ENCODE data around the gene GMNC.
A peak's percentile ranks its signal among the peaks of the same experiment; 100 is the strongest.
"Not testable (repeated sequence)": the region's sequence is repeated elsewhere in the genome, so short reads cannot be mapped to it uniquely, and the experiment has no call there.

Gene GMNC

GRCh38 chr3:190862209-190863118, at the start of gene GMNC:
Gene GMNC (minus strand): TSS chr3:190862694. CDS start chr3:190862615, 79 bp downstream.
- peak; percentile 41 for DNase-seq

- no peak for DNase-seq
Observed at GRCh38 chr3:190911382-190911781, 48.9 kb upstream of the GMNC start.

GRCh38 chr3:190909908-190910307, 47.4 kb upstream of the GMNC start:
- DNase-seq: no peak

DNA sequence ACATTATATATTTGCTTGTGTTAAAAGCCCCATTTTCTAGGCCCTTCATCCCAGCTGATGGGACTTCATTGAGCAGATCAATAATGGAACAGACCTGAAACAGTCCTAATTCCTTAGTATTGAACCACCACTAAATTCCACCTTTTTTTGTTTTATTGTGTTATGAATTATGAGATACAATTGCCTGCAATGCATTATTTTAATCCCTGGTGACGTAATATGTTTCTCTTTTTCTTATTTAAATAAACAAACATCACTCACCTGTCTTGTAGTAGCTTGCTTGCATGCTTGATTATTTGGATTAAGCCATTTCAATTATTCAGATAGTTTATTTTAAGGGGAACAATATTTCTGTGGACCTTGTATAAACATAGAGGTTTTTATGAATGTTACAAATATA, 40.7 kb upstream of the GMNC start:
- no peak for DNase-seq

DNA sequence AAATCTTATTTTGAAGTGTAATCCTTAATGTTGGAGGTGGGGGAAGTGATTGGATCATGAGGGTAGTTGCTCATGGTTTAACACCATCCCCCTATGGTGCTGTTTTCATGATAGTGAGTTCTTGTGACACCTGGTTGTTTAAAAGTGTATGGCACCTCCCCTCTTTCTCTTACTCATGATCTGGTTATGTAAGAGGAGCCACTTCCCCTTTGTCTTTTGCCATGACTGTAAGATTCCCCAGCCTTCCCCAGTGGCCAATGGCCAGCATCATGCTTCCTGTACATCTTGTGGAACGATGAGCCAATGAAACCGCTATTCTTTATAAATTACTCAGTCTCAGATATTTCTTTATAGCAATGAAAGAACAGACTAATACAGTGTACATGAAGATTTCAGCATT, 39.8 kb upstream of the GMNC start:
- no peak for DNase-seq

DNA sequence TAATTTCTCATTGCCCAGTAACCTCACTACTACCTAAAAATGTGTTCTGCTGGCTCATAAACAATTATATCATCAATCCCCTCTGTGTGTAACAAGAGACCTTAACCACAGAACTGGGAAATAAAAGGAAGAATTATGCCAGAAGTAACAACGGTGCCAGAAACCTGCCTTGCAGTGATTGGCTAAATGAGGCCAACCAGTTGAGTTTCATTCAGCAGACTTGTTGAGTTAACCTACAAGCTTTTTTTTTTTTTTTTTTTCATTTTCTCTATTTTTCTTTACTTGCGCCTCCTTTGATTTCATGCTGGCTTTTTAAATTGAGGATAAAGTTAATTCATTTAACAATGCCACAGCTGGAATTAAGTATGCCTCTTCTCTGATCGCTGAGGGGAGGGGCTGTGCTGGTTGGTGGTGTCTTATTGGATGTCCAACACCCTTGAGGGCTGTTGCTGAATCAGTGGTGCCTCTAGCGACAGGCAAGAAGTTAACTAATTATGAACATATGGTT, 30.0 kb upstream of the GMNC start:
- DNase-seq: no peak

DNA sequence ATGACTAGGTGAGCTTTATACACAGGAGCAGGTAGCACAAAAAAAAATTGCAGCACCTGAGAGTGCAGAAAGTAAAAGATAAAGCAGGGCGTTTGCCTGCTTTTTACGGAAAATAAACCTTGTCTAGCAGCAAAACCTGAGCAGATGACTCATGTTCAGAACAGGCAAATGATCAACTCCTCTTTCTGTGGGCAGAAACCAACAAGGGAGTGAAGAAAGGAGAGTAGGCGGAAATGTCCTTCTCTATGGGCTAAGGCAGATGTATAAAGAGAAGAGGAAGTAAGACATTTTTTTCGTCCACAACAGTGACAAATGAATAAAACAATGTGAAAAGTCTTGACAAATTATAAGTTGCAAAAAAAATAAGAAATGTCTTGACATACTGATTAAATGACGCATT, 24.5 kb upstream of the GMNC start:
- no peak for DNase-seq

GRCh38 chr3:190883973-190884832, 21.7 kb upstream of the GMNC start:
- DNase-seq: no peak

DNA sequence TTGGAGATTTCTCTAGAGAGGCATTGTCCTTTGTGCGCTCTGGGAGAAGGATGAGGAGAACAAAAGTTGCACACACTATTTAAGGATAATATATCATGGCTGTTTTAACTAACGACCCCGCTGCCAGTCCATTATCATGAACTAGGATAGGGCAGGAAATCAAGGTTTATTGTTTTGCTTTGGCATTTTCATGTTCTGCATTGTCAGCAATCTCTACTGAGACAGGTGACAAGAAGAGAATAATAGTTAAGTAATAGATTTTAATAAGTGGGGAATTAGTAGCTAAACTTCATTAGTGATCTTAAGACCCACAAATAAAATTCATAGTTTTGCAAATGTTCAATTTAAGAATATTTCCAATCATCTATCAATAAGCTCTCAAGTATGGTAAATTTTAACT, 20.6 kb upstream of the GMNC start:
- DNase-seq: no peak

- peak; percentile 16 for DNase-seq
Observed at GRCh38 chr3:190877925-190878324, 15.4 kb upstream of the GMNC start.

DNA sequence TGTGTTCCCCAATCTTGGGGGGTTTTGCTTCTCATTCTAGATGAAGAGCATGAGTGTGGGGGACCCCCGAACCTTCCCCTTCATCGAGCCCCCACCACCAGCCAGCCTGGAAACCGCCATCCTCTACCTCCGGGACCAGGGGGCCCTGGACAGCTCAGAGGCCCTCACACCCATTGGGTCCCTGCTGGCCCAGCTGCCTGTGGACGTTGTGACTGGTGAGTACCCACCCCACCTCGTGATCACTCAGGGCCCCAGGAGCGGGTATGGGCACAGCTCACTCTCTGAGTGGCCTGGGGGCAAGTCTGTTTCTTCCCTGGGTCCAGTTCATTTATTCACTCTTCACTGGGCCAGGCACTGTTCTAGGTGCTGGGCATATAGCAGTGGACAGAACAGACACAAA, 13.9 kb upstream of the GMNC start:
- DNase-seq: not testable (repeated sequence)

- not testable (repeated sequence) for DNase-seq
Observed at GRCh38 chr3:190875061-190875460, 12.6 kb upstream of the GMNC start.

DNA sequence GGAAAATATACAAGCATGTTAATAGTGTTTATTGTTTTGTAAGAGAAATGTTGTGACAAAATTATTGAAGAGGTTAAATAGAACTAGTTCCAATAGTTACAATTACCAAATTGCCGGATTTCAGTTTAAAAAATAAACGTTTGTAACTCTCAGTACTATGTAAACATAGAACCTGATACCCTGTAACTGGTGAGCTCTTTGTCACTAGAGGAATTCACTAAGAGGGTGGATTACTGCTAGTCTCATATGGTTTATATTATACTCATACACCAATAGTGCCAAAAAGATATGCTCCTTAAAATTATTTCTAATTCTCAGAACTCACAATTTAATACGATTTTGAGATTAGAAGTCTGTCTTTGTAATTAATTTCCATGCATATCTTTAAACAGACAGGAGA, 7.6 kb upstream of the GMNC start:
- DNase-seq: no peak

DNA sequence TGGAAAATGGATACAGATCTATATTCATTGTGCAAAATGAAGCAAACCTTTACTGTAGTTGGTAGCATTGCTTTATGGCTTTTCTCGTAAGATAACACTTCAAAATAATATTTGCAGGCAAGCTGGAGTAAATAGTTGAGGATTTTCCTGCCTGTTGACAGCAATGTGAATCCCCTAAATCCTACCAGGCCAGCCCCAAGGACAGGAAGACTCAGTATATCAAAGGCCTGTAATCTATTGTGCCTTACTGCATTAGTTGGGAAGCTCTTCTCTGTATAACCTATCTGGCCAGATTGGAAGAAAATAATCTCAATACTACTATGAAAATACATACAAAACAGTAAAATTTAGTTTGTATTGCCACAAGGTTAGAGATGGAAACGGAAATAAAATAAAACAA, 4.6 kb upstream of the GMNC start:
- DNase-seq: no peak

GRCh38 chr3:190865828-190866227, 3.3 kb upstream of the GMNC start:
- DNase-seq: no peak

- DNase-seq: no peak
Observed at GRCh38 chr3:190865419-190865818, 2.9 kb upstream of the GMNC start.

DNA sequence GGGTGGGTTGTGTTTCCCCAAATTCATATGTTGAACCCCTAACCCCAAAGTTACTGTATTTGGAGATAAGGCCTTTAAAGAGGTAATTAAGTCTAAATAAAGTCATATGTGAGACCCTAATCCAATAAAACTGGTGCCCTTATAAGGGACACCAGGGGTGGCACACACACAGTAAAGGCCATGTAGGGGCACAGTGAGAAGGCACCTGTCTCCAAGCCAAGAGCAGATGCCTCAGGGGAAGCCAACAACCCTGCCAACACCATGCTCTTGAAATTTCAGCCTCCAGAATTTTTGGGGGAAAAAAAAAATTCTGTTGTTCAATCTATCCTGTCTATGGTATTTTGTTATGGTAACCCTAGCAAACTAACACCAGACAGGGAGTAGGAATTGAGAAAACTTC, 1.5 kb upstream of the GMNC start:
- DNase-seq: no peak

- no peak for DNase-seq
Observed at GRCh38 chr3:190863119-190863465, 598 bp upstream of the GMNC start.

GRCh38 chr3:190860521-190860920, 2.0 kb downstream of the GMNC start:
- DNase-seq: no peak

DNA sequence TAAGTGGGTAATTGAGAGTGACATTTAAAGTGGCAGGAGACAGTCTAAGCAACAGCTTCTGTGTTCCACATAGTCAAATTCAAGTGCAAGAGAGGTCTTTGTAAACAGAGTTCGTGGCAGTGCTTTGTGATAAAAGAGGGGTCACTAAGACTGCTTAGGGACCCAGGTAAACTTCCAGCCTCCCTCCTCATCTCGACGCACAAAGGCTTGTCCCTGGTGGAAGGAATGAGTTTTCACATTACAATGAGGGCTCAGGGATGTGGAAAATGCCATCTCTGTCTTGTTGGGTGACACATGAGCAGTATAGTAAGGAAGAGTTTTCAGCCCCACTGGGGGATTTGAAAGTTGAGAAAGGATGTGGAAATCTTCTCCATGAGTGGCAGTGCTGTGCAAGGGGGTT, 7.3 kb downstream of the GMNC start:
- DNase-seq: no peak

DNA sequence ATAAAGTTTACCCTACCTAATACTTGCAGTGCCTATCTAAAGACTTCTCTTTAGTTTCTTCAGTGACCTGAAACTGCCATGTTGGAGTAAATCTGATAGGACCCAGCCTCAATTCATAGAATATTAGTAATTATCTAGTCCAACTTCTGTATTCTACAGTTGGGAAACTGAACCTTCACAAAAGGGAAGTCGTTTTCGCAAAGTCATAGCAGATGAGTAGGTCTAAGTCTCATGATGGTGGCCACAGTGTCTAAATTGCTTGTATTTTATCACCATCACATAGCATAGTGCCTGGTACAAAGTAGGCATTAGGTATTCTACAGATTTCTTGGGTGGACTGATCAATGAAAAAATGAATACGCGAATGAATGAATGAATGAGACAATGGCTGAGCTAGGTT, 8.4 kb downstream of the GMNC start:
- no peak for DNase-seq

GRCh38 chr3:190853464-190853863, 9.0 kb downstream of the GMNC start:
- DNase-seq: no peak

DNA sequence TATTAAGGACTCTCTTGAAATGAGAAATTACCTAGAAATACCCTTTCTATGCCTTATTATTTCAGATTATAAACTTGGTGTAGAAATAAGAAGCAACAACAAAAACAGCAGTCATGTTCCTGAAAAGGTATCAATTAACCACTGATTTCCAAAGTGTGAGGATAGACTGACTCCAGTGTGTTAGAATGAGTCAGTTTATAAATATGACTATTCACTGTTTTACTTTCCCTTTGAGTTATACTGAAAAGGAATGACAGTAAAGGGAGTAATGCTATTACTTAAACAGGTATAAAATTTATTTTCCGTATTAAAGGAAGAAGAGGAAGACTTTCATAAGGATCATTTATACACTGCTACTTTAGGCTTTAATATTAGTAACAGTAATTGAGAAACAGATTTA, 12.9 kb downstream of the GMNC start:
- DNase-seq: no peak

DNA sequence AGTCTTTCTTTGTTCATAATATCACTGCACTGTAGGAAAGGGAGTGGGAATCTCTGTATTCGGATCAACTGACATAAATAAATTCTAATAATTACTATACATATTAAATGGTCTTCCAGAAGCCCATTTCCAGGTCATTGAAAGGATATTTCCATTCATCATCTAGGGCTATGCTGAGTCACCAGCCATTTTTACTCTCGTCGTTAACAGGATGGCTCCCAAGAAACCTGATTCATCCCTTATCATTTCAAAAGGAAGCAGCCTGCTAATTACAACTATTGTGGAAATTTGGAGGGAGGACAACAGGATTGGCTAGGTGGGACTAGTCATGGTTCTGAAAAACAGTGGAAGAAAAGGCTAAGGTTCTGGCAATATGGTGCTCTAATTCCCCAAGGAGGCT, 13.6 kb downstream of the GMNC start:
- DNase-seq: no peak
